ENCODE data around the gene TMEM131. TPM values are rescaled to one million over a fixed set of nuclear protein-coding genes. Genes with fewer than 3 reads are reported as not detected.

TMEM131 gene
- total and polyA plus RNA-seq, 10 of the 15 experiments (the other 5 are each of a cell fraction or from before 2014, with no cell fraction given), result 6.0 to 48.2 (median 23.2) TPM

DNA sequence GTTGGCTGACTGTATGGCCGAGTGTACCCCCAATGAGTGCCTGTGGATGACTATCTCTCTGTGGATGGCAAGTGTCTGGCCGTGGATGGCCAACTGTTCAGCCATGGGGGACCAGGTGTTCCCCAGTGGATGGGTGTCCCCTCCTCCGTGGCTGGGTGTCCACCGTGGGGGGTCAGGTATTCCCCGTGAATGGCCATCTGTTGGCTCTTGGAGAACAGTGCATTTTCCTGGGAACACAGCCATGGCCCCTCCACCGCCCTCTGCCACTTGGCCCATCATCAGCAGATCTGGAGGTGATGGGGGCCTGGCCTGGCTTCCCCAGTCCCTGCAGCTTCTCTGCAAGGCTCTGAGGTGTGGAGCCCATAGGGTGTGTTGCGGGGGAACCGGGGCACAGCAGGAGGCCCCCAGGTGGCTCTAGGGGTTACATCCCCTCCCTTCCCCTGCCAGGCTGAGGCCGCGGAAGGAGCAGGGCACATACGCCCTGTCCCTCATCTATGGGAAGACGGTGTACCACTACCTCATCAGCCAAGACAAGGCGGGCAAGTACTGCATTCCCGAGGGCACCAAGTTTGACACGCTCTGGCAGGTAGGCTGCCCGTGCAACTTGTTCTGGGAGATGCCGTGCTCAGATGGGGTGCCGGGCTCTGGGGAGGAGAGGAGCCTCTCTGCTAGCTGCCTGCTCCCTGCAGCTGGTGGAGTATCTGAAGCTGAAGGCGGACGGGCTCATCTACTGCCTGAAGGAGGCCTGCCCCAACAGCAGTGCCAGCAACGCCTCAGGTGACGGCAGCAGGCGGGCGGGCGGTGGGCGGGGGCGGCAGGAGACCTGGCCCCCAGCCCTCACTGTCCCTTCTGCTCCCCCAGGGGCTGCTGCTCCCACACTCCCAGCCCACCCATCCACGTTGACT is 263.1 kb downstream of the TMEM131 start (continued):
- TF ChIP-seq USF2 (IDR thresholded peaks at IDR 0.05; ENCODE audit: borderline replicate concordance, low read depth, low read length) (no peak), SMAD1 (IDR thresholded peaks at IDR 0.05; ENCODE audit: low read depth, partially characterized antibody) (no peak)

- no peaks in the 10 kb centered on the region for H4K20me1 ChIP-seq (ENCODE audit: control insufficient read depth, insufficient read depth)
- DNase-seq (ENCODE audit: low read depth, low spot score) (no peak), FAIRE-seq (no peak), ATAC-seq (no peak)
- H3K27me3 ChIP-seq (replicated peaks in 1 of 2; ENCODE audit: control insufficient read depth in 2 of 2, insufficient read depth in 2 of 2, low read length in 1 of 2), result no peaks in the 10 kb centered on the region
- intact Hi-C loops (cut with micrococcal nuclease; ENCODE audit: unreplicated experiment), result no loop called here
- H3K79me2 ChIP-seq (ENCODE audit: control insufficient read depth, insufficient read depth, low read length), result no peaks in the 10 kb centered on the region
- ChIA-PET SMC1A (ENCODE audit: uncharacterized antibody, unreplicated experiment) (no interaction called here), POLR2A (no interaction called here), RAD21 (ENCODE audit: unreplicated experiment) (interaction anchor here (1.0 kb wide), 1 partner anchor 654 kb away, joined by 3 read pairs; no protein-coding TSS in a partner anchor), CTCF (no interaction called here)
- no peak overlapping the region for H3K9ac ChIP-seq (ENCODE audit: control insufficient read depth, insufficient read depth, low read length)
- in situ Hi-C loops (cut with MboI), result loop anchor here (10.0 kb wide), 2 partner anchors 653 to 1667 kb away; no protein-coding TSS in a partner anchor
- no peak overlapping the region for H2AFZ ChIP-seq (ENCODE audit: control insufficient read depth, low read depth, low read length)
- H3K4me1 ChIP-seq (ENCODE audit: control insufficient read depth, insufficient read depth, low read length), result no peaks in the 10 kb centered on the region
- H3K27ac ChIP-seq (ENCODE audit: control insufficient read depth, insufficient read depth), result no peak overlapping the region
- TF ChIP-seq KDM1A (IDR thresholded peaks at IDR 0.05; ENCODE audit: borderline replicate concordance) (no peak), IRF4 (IDR thresholded peaks at IDR 0.05; ENCODE audit: low read depth, low read length) (no peak), CBFB (IDR thresholded peaks at IDR 0.05; ENCODE audit: low read depth) (no peak), POLR2A (IDR thresholded peaks at IDR 0.05; ENCODE audit: low read depth, low read length) (no peak), SREBF2 (IDR thresholded peaks at IDR 0.05; ENCODE audit: low read length) (no peak), YY1 (IDR thresholded peaks at IDR 0.05; ENCODE audit: low read depth, low read length) (no peak), MTA3 (IDR thresholded peaks at IDR 0.05; ENCODE audit: borderline replicate concordance, low read length) (no peak), SPI1 (IDR thresholded peaks at IDR 0.05; ENCODE audit: borderline replicate concordance, insufficient read depth, low read depth, low read length) (no peak), HDAC2 (IDR thresholded peaks at IDR 0.05) (no peak), CREM (IDR thresholded peaks at IDR 0.05; ENCODE audit: low read depth) (no peak), GABPA (IDR thresholded peaks at IDR 0.05; ENCODE audit: low read depth) (no peak)
- 49% methylated on average over 12 of the region's 12 CpGs for WGBS (ENCODE audit: insufficient coverage, insufficient replicate concordance, low lambda C conversion rate, missing lambda C conversion rate)
- no TSS peak for BruUV-seq (replicated peaks)
- peaks cover 2% of the 10 kb centered on the region; the same call in 1 of the 3 replicates for H3K9me3 ChIP-seq (replicated peaks; ENCODE audit: control insufficient read depth, insufficient read depth, low read length)
- no peak overlapping the region for H3K4me2 ChIP-seq (ENCODE audit: control insufficient read depth, insufficient read depth)
- H3K36me3 ChIP-seq (ENCODE audit: control insufficient read depth in 2 of 2, insufficient read depth in 2 of 2, low read length in 1 of 2), result no peaks in the 10 kb centered on the region
- no peak overlapping the region for H3K4me3 ChIP-seq
Observed at GRCh38 chr2:97731274-97732020, 264.3 kb downstream of the TMEM131 start.

Measured in GM12878 (cell line).